NCI-H748 treated with DMSO at 0.1 percent for 48 hours (cell line): Measurements from ENCODE around the gene ARHGEF4.

ENCODE experiments used
- DNase-seq: peaks from one replicate; lab custom pipeline; 2025; lab: John Stamatoyannopoulos, UW

Gene ARHGEF4

DNA sequence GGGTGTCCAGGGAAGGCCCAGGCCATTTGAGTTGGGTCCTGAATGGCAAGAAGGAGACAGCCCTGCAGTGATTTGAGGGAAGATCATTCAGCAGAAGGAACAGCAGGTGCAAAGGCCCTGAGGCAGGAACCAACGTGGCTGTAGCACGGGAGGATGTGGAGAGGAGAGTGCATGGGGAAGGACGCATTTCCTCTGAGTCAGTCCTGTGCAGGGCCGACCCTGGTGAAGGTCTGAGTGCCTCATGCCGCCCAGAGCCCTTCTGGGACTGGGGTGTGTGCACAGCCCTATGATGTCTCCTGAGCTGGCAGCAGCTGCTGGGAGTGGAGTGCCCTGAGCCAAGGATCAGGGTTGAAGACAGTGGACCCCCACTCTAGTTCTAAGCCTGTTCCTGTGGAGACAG lies 17.9 kb upstream of the ARHGEF4 start:
- no peak for DNase-seq

DNA sequence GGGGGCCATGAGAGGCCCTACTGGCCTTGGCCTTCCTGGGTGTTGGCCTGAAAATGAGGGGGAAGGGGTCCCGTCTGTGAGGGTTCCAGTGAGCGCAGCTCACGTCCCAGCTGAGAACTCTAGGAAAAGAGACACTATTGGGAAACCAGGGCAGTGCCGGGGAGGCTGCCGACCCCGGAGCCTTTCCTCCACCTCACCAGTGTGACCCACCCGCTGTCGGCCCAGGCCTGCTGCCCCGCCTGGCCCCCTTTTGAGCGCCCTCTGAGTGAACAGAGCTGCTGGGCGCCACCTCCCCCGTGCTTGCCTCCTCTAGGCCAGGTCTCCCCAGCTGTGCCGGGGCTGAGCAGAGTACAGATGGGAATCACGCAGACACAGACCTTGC lies 17.5 kb upstream of the ARHGEF4 start:
- no peak for DNase-seq

GRCh38 chr2:130819608-130820278 lies 17.0 kb upstream of the ARHGEF4 start:
- DNase-seq = no peak

DNA sequence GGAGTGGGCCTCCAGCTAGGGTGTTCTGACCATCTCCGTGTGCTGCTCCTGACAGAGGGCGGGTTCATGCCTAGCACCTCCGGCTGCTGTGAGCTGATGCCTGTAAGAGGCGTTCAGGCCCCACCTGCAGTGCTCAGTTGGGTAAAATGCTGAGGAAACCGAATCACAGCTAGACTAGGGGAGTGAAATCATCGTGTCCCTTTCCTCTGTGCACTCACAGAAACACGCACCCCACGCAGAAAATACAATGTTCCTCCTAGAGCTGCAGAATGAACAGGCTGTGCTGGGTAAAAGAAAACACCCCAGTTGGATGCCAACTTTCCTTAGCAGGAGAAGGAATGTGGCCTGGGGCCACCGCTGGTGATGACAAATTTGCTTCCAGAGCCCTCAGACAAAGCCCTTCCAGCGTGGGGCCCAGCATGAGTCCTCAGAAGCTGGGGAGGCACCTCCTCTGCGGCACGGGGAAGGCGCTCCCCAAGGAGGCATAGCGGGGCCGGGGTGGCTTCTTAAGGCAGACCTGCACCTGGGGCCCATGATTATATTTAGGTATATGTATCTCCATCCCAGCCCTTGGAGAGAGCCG lies 16.3 kb upstream of the ARHGEF4 start:
- DNase-seq = no peak

DNA sequence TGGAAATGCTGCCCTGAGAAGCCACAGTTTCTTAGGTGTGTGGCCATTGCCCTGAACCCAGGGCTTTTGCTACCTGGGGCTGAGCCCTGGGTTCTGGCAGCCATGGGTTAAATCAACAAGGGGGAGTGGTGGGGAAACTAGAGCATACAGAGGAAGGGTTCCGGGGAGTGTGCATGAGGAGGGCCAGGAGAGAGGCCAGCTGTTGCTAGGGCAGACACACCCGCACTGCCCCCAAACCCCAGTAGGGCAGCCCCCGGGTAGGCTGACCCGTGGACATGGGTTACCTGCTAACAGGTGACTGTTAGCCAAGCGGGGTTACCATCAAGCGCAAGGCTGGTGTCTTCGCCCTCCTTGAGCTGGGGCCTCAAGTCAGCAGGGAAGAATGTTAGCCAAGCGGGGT lies 14.8 kb upstream of the ARHGEF4 start:
- no peak for DNase-seq

DNA sequence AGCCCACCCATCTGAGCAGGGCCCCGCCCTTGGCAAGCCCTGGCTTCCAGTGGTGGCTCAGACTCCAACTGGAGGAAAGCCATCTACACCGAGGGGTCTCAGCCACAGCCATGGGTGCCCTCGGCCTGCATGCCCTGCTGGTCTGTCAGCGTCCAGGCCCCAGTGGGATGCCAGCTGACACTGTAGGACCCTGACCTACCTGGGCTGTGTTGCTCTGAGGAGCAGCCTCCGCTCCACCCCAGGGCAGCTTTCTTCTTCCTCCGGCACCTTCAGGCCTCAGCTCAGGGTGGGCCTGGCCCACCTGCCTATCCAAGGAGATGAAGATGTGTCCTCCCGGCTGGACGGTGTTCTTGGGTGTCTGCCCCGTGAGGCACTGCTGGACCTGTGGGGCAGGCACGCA lies 13.9 kb upstream of the ARHGEF4 start:
- no peak for DNase-seq

DNA sequence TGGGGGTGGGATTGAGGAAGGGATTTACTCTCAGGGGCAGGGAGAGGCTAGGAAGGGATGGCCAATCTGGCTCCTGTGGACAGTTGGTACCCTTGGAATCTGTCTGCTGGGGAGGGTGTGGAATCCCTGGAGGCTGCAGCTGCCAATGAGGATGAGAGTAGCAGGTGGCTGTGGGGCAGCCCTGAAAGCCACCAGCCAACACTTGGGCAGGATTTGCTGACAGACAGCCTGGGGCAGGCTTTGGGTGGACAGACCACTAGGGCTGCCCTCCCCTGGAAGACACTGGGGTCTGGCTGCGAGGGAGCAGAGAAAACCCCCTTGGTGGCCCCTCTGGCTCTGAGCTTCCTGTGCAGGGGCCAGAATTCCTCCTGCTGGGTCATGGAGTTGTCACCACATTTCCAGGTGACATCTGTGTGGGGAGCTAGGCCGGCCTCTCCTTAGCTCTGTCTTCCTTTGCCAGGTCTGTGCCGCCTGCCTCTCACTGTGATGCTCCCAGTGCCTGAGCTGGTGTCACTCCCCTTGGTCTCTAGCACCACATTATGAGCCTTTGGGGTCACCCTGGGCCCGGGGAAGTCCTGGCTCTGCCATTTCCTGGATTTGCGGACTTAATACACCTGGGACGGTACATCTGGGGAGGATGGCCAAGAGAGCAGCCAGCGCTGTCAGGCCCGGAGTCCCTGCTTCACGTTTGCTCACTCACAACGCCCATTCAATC lies 13.4 kb upstream of the ARHGEF4 start:
- DNase-seq = no peak

GRCh38 chr2:130823886-130824491 lies 12.7 kb upstream of the ARHGEF4 start:
- DNase-seq = no peak

GRCh38 chr2:130824492-130825061 lies 12.1 kb upstream of the ARHGEF4 start:
- DNase-seq = peak; percentile 13

DNA sequence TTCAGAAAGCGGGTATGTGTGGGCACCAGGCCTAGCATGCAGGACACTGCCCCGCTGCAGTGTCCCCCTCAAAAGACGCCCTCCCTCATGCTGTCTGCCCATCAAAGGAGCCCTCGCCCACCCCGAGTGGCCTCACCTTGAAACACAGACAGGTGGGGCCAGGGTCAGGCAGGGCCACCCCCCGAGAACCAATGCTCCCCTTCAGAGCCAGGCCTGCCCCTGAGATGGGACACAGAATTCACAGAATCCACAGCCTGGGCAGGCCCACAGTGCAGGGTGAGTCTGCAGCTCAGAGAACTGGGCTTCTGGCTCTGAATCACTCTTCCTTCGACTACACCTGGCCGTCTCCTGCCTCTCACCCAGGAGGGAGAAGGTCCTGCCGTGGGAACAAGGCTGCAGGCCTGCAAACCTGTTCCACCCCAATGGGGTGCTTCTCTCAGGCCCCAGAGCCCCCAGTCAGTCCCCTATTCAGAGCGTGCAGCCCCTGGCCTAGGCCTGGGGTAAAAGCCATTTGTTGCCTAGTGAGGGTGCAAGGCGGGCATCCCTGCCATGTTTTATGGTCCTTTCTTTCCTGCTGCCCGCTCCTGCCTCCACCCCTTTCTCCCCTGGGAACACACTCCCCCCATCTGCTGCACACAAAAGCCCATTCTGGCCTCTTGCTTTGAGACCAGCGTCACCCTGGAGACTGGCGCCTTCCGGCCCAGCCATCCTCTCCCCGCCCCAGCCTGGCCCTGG lies 11.3 kb upstream of the ARHGEF4 start:
- no peak for DNase-seq

GRCh38 chr2:130825966-130826253 lies 10.8 kb upstream of the ARHGEF4 start:
- no peak for DNase-seq

- DNase-seq = no peak
Measured at GRCh38 chr2:130826419-130826818, 10.3 kb upstream of the ARHGEF4 start.

- no peak for DNase-seq
Measured at GRCh38 chr2:130826821-130827501, 9.8 kb upstream of the ARHGEF4 start.

DNA sequence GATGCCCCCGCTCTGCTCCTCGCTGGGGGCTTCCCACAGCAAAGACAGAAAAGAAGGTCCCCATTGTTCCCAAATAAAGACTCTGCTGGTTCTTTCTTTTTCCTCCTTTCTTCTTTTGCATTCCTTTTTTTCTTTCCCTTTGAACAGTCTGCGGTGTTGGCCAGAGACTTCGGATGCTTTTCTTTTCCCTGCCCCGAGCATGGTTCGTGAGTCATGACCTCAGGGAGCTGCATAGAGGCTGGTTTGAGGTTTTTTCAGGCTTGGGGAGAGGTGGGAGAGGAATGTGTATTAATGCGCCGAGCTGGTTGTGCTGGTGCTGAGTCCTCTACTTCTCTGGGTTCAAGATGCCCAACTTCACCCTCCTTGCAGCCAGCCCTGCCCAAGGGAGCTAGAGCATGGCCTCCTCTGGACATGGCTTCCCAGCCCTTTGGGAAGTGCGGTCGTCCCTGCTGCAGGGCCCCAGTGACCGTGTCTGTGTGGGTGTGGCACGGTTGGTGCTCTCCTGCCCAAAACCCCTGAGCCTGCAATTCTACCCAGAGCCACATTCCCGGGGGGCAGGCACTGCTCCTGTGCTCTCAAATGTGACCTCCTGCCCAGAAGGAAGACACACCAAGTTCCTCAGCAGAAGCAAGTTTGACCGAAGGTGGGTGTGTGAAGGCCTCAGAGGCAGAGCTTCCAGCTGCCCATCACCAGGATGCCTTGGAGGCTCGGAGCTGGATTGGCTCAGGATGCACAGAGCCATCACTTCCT lies 9.0 kb upstream of the ARHGEF4 start:
- no peak for DNase-seq

- no peak for DNase-seq
Measured at GRCh38 chr2:130828461-130828860, 8.3 kb upstream of the ARHGEF4 start.

GRCh38 chr2:130829015-130829414 lies 7.7 kb upstream of the ARHGEF4 start:
- DNase-seq = no peak

- no peak for DNase-seq
Measured at GRCh38 chr2:130830538-130830937, 6.2 kb upstream of the ARHGEF4 start.

DNA sequence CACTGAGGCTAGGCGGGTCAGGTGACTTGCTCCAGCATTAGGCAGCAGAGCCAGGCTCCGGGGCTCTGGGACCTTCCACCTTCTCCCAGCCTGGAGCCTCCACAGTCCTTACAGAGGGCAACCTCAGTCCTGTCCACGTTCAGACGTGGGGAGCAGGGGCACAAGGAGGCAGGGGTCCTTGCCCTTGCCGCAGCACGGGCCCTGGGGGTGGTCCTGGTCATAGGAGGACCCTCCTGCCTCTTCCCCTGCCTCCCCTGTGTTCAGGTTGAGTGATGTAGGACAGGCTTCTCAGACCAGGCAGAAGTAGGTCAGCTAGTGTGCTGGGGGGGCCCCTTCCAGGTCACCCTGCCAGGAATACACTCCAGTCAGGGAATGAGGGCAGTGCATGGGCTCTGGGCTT lies 5.4 kb upstream of the ARHGEF4 start:
- no peak for DNase-seq

GRCh38 chr2:130832296-130832940 lies 4.3 kb upstream of the ARHGEF4 start:
- no peak for DNase-seq
